HFFc6 (cell line): ENCODE results near the gene PHAF1. TPM values are rescaled to one million over a fixed set of nuclear protein-coding genes. Genes with fewer than 3 reads are reported as not detected.

Experiments used
- DNase-seq: peaks from one replicate; pipeline ENCODE4 v3.0.0-alpha.2; 2018
- H3K27ac Mint-ChIP-seq: 2 replicates; pipeline ENCODE4 v1.8.0; 2020; ENCODE audit warnings: mild to moderate bottlenecking, mixed read lengths
- H3K27me3 Mint-ChIP-seq: 2 replicates; pipeline ENCODE4 v1.8.0; 2021; ENCODE audit warnings: mild to moderate bottlenecking, moderate library complexity, mixed read lengths; ENCODE audit not compliant: insufficient read depth
- H3K36me3 Mint-ChIP-seq: 2 replicates; pipeline ENCODE4 v1.8.0; 2021; ENCODE audit warnings: low read depth, mixed read lengths
- H3K4me1 Mint-ChIP-seq: 2 replicates; pipeline ENCODE4 v1.8.0; 2020; ENCODE audit warnings: low read depth, mixed read lengths
- H3K4me3 Mint-ChIP-seq: 2 replicates; pipeline ENCODE4 v1.8.0; 2020; ENCODE audit warnings: mild to moderate bottlenecking, moderate library complexity, mixed read lengths
- H3K9me3 Mint-ChIP-seq: 2 replicates; pipeline ENCODE4 v1.8.0; 2020; ENCODE audit warnings: mild to moderate bottlenecking, mixed read lengths
- total RNA-seq, 6 experiments: library from RNA; stranded (reverse); fragmentation: NEBNext Ultra II Directional; extraction: Animal tissue kit (Norgen Biotek cat#: 25700); gene quantifications; 2 replicates in 1 of 6; 3 replicates in 5 of 6; pipeline ENCODE4 v1.2.3, GENCODE V29; 2021
- TF ChIP-seq, protein P1 (sequence below): fragments of 200-600 bp; sonication (generic); IDR thresholded peaks from 2 replicates; pipeline ENCODE4 v1.5.0; 2021; ENCODE audit warnings: antibody characterized with exemption, mild to moderate bottlenecking

PHAF1 gene
- total RNA-seq, 6 experiments from 2014 or later = 10.0 to 13.8 (median 11.8) TPM

DNA sequence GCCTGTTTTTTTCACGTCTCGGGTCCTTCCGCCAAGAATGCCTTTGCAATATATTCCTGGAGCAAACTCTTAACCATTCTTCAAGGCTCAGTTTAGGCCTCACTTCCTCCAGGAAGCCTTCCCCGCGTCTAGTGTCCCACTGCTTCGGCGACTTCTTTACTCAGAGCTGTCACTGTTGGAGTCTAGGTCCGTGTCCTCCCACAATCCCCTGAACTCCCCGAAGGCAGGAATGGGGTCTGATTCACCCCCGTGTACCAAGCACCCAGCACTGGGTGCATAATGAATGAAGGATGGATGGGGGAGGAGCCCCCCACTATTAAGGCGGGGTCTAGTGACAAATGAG is 73.5 kb downstream of the PHAF1 start:
- TF ChIP-seq, protein P1, sequence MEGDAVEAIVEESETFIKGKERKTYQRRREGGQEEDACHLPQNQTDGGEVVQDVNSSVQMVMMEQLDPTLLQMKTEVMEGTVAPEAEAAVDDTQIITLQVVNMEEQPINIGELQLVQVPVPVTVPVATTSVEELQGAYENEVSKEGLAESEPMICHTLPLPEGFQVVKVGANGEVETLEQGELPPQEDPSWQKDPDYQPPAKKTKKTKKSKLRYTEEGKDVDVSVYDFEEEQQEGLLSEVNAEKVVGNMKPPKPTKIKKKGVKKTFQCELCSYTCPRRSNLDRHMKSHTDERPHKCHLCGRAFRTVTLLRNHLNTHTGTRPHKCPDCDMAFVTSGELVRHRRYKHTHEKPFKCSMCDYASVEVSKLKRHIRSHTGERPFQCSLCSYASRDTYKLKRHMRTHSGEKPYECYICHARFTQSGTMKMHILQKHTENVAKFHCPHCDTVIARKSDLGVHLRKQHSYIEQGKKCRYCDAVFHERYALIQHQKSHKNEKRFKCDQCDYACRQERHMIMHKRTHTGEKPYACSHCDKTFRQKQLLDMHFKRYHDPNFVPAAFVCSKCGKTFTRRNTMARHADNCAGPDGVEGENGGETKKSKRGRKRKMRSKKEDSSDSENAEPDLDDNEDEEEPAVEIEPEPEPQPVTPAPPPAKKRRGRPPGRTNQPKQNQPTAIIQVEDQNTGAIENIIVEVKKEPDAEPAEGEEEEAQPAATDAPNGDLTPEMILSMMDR = no peak
- Mint-ChIP-seq H3K27me3 (peaks cover 3% of the 10 kb centered on the region), H3K36me3 (peaks cover 4% of the 10 kb centered on the region; the same call in 1 of the 2 replicates), H3K27ac (no peak overlapping the region), H3K4me1 (peaks cover 21% of the 10 kb centered on the region), H3K4me3 (no peak overlapping the region), H3K9me3 (no peaks in the 10 kb centered on the region)
- no peak for DNase-seq

DNA sequence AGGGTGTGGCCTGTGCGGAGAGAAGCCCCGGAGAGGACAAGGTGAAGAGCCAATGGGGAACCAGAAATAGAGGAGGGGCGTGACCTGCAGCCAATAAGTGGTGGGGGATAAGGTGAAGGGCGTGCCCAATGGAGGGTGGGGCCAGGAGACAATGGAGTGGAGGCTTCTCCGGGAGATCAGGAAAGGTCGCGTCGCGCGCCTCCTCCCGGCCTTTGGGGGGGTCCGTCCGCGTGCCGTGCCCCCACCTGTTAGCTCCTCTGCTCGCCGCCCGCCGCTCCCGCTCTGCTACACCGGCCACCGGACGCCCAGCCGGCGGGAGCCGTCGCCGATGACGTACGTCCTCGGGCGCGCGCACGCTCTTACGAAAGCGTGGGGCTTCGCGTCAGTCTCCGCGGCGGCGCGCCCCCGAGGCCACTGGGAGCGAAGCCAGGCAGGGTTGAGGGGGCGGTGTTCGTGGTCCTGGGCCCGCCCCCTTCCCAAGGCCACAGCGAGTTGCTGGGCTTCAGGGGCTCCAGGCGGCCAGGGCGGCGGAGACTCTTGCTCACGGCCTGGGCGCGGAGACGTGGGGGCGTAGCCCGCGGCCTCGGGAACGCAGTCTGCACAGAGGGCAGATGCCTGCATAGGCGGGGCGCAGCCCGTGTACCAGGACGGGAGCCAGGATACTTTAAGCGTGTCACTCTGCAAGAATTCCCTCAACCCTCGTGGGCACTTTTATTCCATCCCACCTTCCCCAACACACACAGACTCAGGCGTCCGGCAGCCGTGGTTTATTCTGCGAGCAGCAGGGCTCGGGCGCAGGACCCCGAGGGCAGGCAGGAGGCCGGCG is 74.1 kb downstream of the PHAF1 start, which contains the start of gene MATCAP1:
TSS of gene MATCAP1 (minus strand) at position 337 of the 826 bp plus-strand sequence. CDS start 3,353 bp downstream, outside the sequence.
- no peak within 1 kb of the TSS for H3K4me3 Mint-ChIP-seq
- TF ChIP-seq, protein P1 = peak; percentile 13; the same call in 1 of the 2 replicates

DNA sequence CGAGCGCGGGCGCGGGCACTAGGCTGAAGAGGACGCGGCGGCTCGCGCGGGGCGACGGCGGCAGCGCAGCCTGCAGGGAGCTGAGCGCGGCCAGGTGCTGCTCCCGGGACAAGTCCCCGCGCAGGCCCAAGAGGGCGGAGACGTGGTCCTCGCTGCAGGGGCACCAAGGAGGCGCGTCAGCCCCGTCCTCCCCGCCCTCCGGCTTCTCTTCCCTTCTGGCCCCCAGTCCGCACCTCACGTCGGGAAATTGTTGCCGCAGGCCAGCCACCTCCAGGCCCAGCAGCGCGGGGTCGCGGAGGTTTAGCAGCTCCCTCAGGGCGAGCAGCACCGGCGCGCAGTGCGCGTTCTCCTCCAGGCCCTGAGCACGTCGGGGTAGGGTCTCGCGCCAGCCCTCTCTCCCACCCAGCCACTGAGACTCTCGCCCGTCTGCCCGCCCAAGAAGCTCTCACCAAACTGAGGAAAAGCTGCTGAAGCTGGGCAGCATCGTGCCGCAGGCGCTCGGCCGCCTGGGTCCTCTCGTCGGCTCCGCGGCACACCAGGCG is 74.8 kb downstream of the PHAF1 start:
- Mint-ChIP-seq H3K4me1 (peaks cover 21% of the 10 kb centered on the region), H3K27me3 (peaks cover 3% of the 10 kb centered on the region), H3K36me3 (no peaks in the 10 kb centered on the region), H3K4me3 (no peak overlapping the region), H3K27ac (no peak overlapping the region), H3K9me3 (no peaks in the 10 kb centered on the region)
- TF ChIP-seq, protein P1 = no peak
- DNase-seq = no peak

More for the DNA sequence above, 74.1 kb downstream of the PHAF1 start, which contains the start of gene MATCAP1:
- Mint-ChIP-seq H3K36me3 (peaks cover 3% of the 10 kb centered on the region; the same call in 1 of the 2 replicates), H3K27me3 (peaks cover 3% of the 10 kb centered on the region), H3K27ac (no peak within 1 kb of the TSS), H3K4me1 (peaks cover 21% of the 10 kb centered on the region), H3K9me3 (no peaks in the 10 kb centered on the region)
- peak; percentile 96 for DNase-seq

DNA sequence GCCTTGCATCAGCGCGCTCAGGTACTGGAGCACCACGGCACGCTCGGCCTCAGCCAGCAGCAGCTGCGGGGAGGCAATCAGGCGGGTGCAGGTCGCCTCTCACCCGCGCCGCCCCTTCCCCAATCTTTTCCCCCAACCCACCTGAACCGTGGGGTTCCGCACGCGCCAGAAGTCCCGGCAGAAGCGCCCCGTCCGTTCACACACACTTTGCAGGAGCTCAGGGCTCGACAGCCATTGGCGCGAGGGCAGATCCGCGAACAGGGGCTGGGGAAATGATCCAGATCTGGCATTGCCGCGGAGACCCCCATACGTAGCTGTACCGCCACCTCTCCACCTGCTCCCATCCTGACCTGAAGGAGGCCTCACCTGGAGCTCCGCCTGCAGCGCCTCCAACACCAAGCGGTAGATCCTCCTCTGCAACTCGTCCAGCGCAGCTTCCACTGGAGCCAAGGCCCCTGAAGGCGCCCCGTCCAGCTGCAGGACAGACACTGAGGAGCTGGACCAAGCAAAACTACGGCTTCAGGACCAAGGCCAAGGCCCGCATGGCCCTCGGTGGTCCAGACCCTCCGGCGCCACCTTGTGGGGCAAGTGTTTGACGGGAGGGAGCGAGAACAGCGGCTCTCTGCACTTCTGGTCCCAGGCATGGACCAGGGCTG is 75.4 kb downstream of the PHAF1 start:
- no peaks in the 10 kb centered on the region for H3K9me3 Mint-ChIP-seq
- H3K36me3 Mint-ChIP-seq = no peaks in the 10 kb centered on the region
- peak overlapping the region; percentile 50 for H3K27ac Mint-ChIP-seq
- H3K4me1 Mint-ChIP-seq = peaks cover 22% of the 10 kb centered on the region
- TF ChIP-seq, protein P1 = peak; percentile 89
- peak; percentile 93 for DNase-seq
- peak overlapping the region; percentile 78 for H3K4me3 Mint-ChIP-seq
- H3K27me3 Mint-ChIP-seq = peaks cover 3% of the 10 kb centered on the region

DNA sequence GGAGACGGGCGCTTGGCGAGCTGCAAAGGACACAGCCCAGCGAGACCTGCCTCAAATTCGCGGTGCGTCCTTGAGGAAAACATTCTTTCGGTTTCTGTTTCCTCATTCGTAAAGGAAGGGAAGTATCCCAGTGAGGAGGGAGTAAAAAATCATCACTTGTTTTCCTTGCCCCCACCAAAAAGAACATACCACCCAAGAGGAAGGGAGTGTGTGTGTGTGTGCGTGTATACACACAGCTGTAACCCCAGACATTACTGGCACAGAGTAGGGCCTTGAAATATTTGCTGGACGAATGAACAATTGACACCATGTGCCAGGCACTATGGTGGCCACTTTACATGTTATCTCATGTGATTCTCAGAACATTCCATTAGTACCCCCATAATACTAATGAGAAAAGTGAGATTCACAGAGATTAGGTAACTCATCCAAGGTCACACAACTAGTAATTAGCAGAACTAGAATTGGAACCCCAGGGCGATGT is 76.0 kb downstream of the PHAF1 start:
- no peak for DNase-seq
- Mint-ChIP-seq H3K4me1 (peaks cover 28% of the 10 kb centered on the region), H3K27me3 (peaks cover 3% of the 10 kb centered on the region), H3K9me3 (no peaks in the 10 kb centered on the region), H3K4me3 (peak overlapping the region; percentile 78), H3K27ac (peak overlapping the region; percentile 50; the same call in 1 of the 2 replicates), H3K36me3 (no peaks in the 10 kb centered on the region)
- TF ChIP-seq, protein P1 = peak; percentile 31
